Measurements from ENCODE around the gene PCIF1. TPM values are rescaled to one million over a fixed set of nuclear protein-coding genes. Genes with fewer than 3 reads are reported as not detected.
A peak's percentile ranks its signal among the peaks of the same experiment; 100 is the strongest.

Gene PCIF1
- total RNA-seq, 2 experiments from 2014 or later: 27.8 to 29.5 TPM

DNA sequence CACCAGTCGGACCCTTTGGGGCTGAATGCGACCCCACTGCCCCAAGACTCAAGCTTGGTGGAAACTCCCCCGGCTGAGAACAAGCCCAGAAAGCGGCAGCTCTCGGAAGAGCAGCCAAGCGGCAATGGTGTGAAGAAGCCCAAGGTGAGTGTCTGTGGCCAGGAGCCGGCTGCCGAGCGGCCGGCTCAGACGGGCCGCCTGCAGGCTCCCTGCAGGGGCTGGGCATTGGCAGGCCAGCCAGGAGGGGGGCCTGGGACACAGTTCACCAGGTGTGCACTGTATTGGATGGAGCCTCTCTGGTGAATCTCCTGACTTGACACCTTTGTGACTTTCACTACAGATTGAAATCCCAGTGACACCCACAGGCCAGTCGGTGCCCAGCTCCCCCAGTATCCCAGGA is 6.0 kb downstream of the PCIF1 start:
- ChIA-PET CTCF (interaction anchor here (1.5 to 9.3 kb wide), 2 partner anchors 29 to 50 kb away, joined by 4 to 74 read pairs; no protein-coding TSS in a partner anchor), POLR2A (interaction anchor here (1.1 to 8.9 kb wide), 7 partner anchors 8 to 32 kb away, joined by 3 to 119 read pairs (median 5); partner anchors contain the start of gene ZNF335)

DNA sequence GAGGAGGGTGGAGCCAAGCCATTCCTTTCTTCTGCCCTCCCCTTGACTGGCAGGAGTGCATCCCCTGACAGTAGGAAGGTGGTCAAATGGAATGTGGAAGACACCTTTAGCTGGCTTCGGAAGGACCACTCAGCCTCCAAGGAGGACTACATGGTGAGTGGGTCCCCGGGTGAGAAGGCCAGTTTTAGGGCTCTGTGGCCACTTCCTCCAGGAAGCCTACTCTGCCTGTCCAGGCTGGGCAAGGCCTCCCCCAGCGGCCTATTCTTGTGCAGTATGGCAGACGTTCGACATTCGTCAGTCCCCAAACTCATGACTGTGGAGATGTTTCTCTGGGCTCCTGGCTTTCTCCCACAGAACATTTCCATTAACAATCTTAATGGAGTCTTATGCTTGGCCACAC is 9.1 kb downstream of the PCIF1 start:
- intact Hi-C loops (cut with micrococcal nuclease): no loop called here
- H3K27me3 Mint-ChIP-seq: no peaks in the 10 kb centered on the region
- H3K4me1 Mint-ChIP-seq (ENCODE audit: low read depth): peaks cover 16% of the 10 kb centered on the region
- DNase-seq (no peak), ATAC-seq (no peak)
- no peak overlapping the region for H3K4me3 Mint-ChIP-seq
- peaks cover 36% of the 10 kb centered on the region for H3K36me3 Mint-ChIP-seq (ENCODE audit: low read depth)
- H3K9me3 Mint-ChIP-seq: no peaks in the 10 kb centered on the region
- peak overlapping the region; percentile 75 for H3K27ac Mint-ChIP-seq
- TF ChIP-seq CTCF (IDR thresholded peaks at IDR 0.05): no peak
- ChIA-PET POLR2A (interaction anchor here (1.2 to 12.9 kb wide), 8 partner anchors 7 to 53 kb away, joined by 3 to 119 read pairs (median 4); partner anchors contain the start of genes PCIF1 and ZNF335), CTCF (interaction anchor here (0.7 to 3.6 kb wide), 8 partner anchors 9 to 172 kb away, joined by 3 to 20 read pairs (median 4); partner anchors contain the start of genes CTSA, NEURL2 and PCIF1)

More for the DNA sequence above, 6.0 kb downstream of the PCIF1 start:
- intact Hi-C loops (cut with micrococcal nuclease): no loop called here
- no peak overlapping the region for H3K4me3 Mint-ChIP-seq
- no peak overlapping the region for H3K27ac Mint-ChIP-seq
- no peak for TF ChIP-seq CTCF (IDR thresholded peaks at IDR 0.05)
- peaks cover 31% of the 10 kb centered on the region for H3K4me1 Mint-ChIP-seq (ENCODE audit: low read depth)
- peaks cover 38% of the 10 kb centered on the region for H3K36me3 Mint-ChIP-seq (ENCODE audit: low read depth)
- ATAC-seq: no peak
- no peak for DNase-seq
- no peaks in the 10 kb centered on the region for H3K27me3 Mint-ChIP-seq
- H3K9me3 Mint-ChIP-seq: no peaks in the 10 kb centered on the region

DNA sequence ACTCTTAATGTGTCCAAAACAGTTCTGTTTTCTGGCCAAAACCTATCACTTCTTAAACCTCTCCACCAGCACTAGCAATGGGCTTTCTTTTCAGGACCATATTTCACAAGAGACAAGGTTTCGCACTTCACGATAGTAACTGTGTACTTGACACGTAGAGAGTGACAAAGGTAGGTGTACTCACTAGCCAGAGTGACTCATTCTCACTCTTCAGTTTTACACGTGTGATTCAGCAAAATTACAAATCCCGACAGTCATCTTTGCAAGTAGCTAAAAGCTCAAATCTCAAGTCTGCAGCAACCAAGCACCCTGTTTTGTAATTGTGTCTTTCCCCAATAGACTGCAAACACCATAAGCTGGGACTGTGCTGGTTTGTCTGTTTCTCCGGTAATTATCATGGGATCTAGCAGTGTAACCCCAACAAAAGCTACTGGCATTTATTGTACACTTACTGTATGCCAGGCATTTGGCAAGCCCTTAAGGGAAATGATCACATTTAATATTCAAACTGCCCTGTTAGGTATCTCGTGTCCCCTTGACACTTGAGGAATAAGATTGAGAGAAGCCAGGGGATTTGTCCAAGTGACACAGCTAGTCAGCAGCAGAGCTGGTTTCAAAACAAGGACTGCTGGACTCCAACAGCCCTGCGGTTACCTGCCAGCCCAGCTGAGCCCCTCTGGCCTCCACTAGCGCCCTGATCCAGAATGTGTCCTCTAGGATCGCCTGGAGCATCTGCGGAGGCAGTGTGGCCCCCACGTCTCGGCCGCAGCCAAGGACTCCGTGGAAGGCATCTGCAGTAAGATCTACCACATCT is 9.9 kb downstream of the PCIF1 start:
- peak; percentile 59 for ATAC-seq
- H3K27me3 Mint-ChIP-seq: no peaks in the 10 kb centered on the region
- peaks cover 41% of the 10 kb centered on the region for H3K36me3 Mint-ChIP-seq (ENCODE audit: low read depth)
- peaks cover 13% of the 10 kb centered on the region for H3K4me1 Mint-ChIP-seq (ENCODE audit: low read depth)
- ChIA-PET CTCF (interaction anchor here (0.7 to 3.6 kb wide), 9 partner anchors 10 to 173 kb away, joined by 3 to 20 read pairs (median 3); partner anchors contain the start of genes CTSA, NEURL2 and PCIF1), POLR2A (interaction anchor here (1.2 to 12.9 kb wide), 8 partner anchors 7 to 54 kb away, joined by 3 to 119 read pairs (median 4); partner anchors contain the start of genes PCIF1 and ZNF335)
- H3K4me3 Mint-ChIP-seq: no peak overlapping the region
- DNase-seq: no peak
- H3K9me3 Mint-ChIP-seq: no peaks in the 10 kb centered on the region
- TF ChIP-seq CTCF (IDR thresholded peaks at IDR 0.05): no peak
- H3K27ac Mint-ChIP-seq: peak overlapping the region; percentile 75
- intact Hi-C loops (cut with micrococcal nuclease): no loop called here

DNA sequence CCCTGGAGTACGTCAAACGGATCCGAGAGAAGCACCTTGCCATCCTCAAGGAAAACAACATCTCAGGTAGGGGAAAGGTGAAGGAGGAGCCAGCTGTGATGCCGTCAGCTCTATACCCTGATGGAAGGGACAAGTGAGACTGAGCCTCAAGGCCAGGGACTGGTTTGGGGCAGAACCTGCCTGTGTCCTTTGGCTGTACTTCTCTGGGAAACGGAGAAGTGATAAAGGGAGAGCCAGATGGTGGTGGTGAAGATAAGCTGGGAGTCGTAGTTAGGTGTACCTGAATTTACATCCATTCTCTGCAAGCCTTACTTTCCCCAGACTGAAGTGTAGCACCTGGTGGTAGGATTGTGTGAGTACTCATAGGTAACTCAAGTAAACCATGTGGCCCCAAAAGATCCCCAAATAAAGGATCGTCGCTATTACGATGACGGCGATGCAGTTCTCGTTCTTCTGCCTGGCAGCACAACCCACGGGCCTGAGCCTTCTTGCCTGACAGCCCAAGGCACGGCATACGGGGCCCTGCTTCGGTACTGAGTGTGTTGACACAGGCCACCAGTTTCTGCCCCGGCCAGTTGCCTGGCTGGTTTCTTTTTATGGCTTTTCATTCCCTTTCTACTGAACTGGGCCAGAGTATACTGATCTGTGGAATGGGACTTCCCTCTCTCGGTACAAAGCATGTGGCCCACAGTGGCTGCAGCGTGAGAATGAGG is 10.6 kb downstream of the PCIF1 start:
- POLR2A ChIA-PET: interaction anchor here (1.1 to 12.9 kb wide), 5 partner anchors 8 to 55 kb away, joined by 3 to 119 read pairs (median 8); partner anchors contain the start of genes PCIF1 and ZNF335
- no peak for TF ChIP-seq CTCF (IDR thresholded peaks at IDR 0.05)
- DNase-seq: no peak
- no peaks in the 10 kb centered on the region for H3K27me3 Mint-ChIP-seq
- H3K4me1 Mint-ChIP-seq (ENCODE audit: low read depth): peaks cover 13% of the 10 kb centered on the region
- peak overlapping the region; percentile 75 for H3K27ac Mint-ChIP-seq
- H3K36me3 Mint-ChIP-seq (ENCODE audit: low read depth): peaks cover 36% of the 10 kb centered on the region
- no peak for ATAC-seq
- H3K4me3 Mint-ChIP-seq: no peak overlapping the region
- intact Hi-C loops (cut with micrococcal nuclease): no loop called here
- CTCF ChIA-PET: interaction anchor here (1.0 to 3.6 kb wide), 5 partner anchors 20 to 174 kb away, joined by 3 to 20 read pairs (median 5); no protein-coding TSS in a partner anchor
- H3K9me3 Mint-ChIP-seq: no peaks in the 10 kb centered on the region

Data from activated CD8-positive, alpha-beta T cell treated with anti-CD3 and anti-CD28 coated beads for 36 hours (primary cell).